Activated T-cell treated with anti-CD3 and anti-CD28 coated beads, Interleukin-2, amount 50 U/mL, for 24 hours (primary cell): ENCODE measurements around the gene CAMK1D.

Source experiments
- DNase-seq: peaks from one replicate; pipeline ENCODE4 v3.0.0-alpha.2; 2020
- H3K27ac Mint-ChIP-seq: 2 replicates; pipeline ENCODE4 v1.8.0; 2020; ENCODE audit warnings: mild to moderate bottlenecking, mixed read lengths
- H3K27me3 Mint-ChIP-seq: 2 replicates; pipeline ENCODE4 v1.8.0; 2020; ENCODE audit warnings: mixed read lengths
- H3K36me3 Mint-ChIP-seq: 2 replicates; pipeline ENCODE4 v1.8.0; 2020; ENCODE audit warnings: low read depth, mixed read lengths
- H3K4me1 Mint-ChIP-seq: 2 replicates; pipeline ENCODE4 v1.8.0; 2020; ENCODE audit warnings: low read depth, mixed read lengths
- H3K4me3 Mint-ChIP-seq: 2 replicates; pipeline ENCODE4 v1.8.0; 2020; ENCODE audit warnings: mild to moderate bottlenecking, moderate library complexity, mixed read lengths
- H3K9me3 Mint-ChIP-seq: 2 replicates; pipeline ENCODE4 v1.8.0; 2020; ENCODE audit warnings: mixed read lengths

Gene CAMK1D

GRCh38 chr10:12681252-12681651 lies 331.9 kb downstream of the CAMK1D start:
- DNase-seq, result no peak
- Mint-ChIP-seq H3K4me1 (peaks cover 9% of the 10 kb centered on the region), H3K9me3 (no peaks in the 10 kb centered on the region), H3K27ac (no peak overlapping the region), H3K27me3 (no peaks in the 10 kb centered on the region), H3K4me3 (no peak overlapping the region), H3K36me3 (peaks cover 7% of the 10 kb centered on the region)

- H3K4me3 Mint-ChIP-seq, result no peak overlapping the region
- peaks cover 1% of the 10 kb centered on the region for H3K36me3 Mint-ChIP-seq
- H3K9me3 Mint-ChIP-seq, result no peaks in the 10 kb centered on the region
- DNase-seq, result no peak
- peaks cover 9% of the 10 kb centered on the region for H3K4me1 Mint-ChIP-seq
- no peak overlapping the region for H3K27ac Mint-ChIP-seq
- H3K27me3 Mint-ChIP-seq, result no peaks in the 10 kb centered on the region
Observed at GRCh38 chr10:12684784-12685183, 335.4 kb downstream of the CAMK1D start.

- Mint-ChIP-seq H3K36me3 (no peaks in the 10 kb centered on the region), H3K27me3 (no peaks in the 10 kb centered on the region), H3K4me1 (peaks cover 11% of the 10 kb centered on the region), H3K4me3 (no peak overlapping the region), H3K27ac (peak overlapping the region; percentile 16), H3K9me3 (no peaks in the 10 kb centered on the region)
- DNase-seq, result no peak
Observed at GRCh38 chr10:12685261-12686058, 336.1 kb downstream of the CAMK1D start.

- no peak overlapping the region for H3K4me3 Mint-ChIP-seq
- peaks cover 5% of the 10 kb centered on the region for H3K4me1 Mint-ChIP-seq
- no peaks in the 10 kb centered on the region for H3K36me3 Mint-ChIP-seq
- no peak for DNase-seq
- no peaks in the 10 kb centered on the region for H3K27me3 Mint-ChIP-seq
- H3K27ac Mint-ChIP-seq, result no peak overlapping the region
- H3K9me3 Mint-ChIP-seq, result no peaks in the 10 kb centered on the region
Observed at GRCh38 chr10:12687996-12688395, 338.6 kb downstream of the CAMK1D start.

- DNase-seq, result no peak
- Mint-ChIP-seq H3K36me3 (no peaks in the 10 kb centered on the region), H3K27ac (no peak overlapping the region), H3K4me3 (no peak overlapping the region), H3K4me1 (peaks cover 5% of the 10 kb centered on the region), H3K9me3 (no peaks in the 10 kb centered on the region), H3K27me3 (no peaks in the 10 kb centered on the region)
Observed at GRCh38 chr10:12689893-12690292, 340.5 kb downstream of the CAMK1D start.

GRCh38 chr10:12690525-12691126 lies 341.3 kb downstream of the CAMK1D start:
- no peaks in the 10 kb centered on the region for H3K27me3 Mint-ChIP-seq
- no peaks in the 10 kb centered on the region for H3K36me3 Mint-ChIP-seq
- H3K4me1 Mint-ChIP-seq, result peaks cover 4% of the 10 kb centered on the region
- H3K27ac Mint-ChIP-seq, result peak overlapping the region; percentile 2
- no peak overlapping the region for H3K4me3 Mint-ChIP-seq
- no peak for DNase-seq
- no peaks in the 10 kb centered on the region for H3K9me3 Mint-ChIP-seq

- H3K36me3 Mint-ChIP-seq, result no peaks in the 10 kb centered on the region
- peaks cover 4% of the 10 kb centered on the region for H3K4me1 Mint-ChIP-seq
Observed at GRCh38 chr10:12691596-12691995, 342.2 kb downstream of the CAMK1D start.

GRCh38 chr10:12697764-12698163 lies 348.4 kb downstream of the CAMK1D start:
- Mint-ChIP-seq H3K27me3 (no peaks in the 10 kb centered on the region), H3K4me3 (no peak overlapping the region), H3K9me3 (no peaks in the 10 kb centered on the region), H3K36me3 (no peaks in the 10 kb centered on the region), H3K4me1 (peaks cover 27% of the 10 kb centered on the region), H3K27ac (no peak overlapping the region)
- DNase-seq, result no peak

More at GRCh38 chr10:12691596-12691995, 342.2 kb downstream of the CAMK1D start:
- no peak for DNase-seq
- Mint-ChIP-seq H3K27me3 (no peaks in the 10 kb centered on the region), H3K4me3 (no peak overlapping the region), H3K27ac (no peak overlapping the region), H3K9me3 (no peaks in the 10 kb centered on the region)

GRCh38 chr10:12699258-12699700 lies 349.9 kb downstream of the CAMK1D start:
- no peaks in the 10 kb centered on the region for H3K36me3 Mint-ChIP-seq
- no peak overlapping the region for H3K4me3 Mint-ChIP-seq
- no peaks in the 10 kb centered on the region for H3K27me3 Mint-ChIP-seq
- no peak for DNase-seq
- peak overlapping the region; percentile 85 for H3K27ac Mint-ChIP-seq
- H3K9me3 Mint-ChIP-seq, result no peaks in the 10 kb centered on the region
- peaks cover 40% of the 10 kb centered on the region for H3K4me1 Mint-ChIP-seq

GRCh38 chr10:12699781-12700556 lies 350.6 kb downstream of the CAMK1D start:
- Mint-ChIP-seq H3K27me3 (no peaks in the 10 kb centered on the region), H3K4me1 (peaks cover 45% of the 10 kb centered on the region), H3K36me3 (no peaks in the 10 kb centered on the region), H3K9me3 (no peaks in the 10 kb centered on the region), H3K4me3 (no peak overlapping the region), H3K27ac (peak overlapping the region; percentile 85)
- DNase-seq, result no peak

GRCh38 chr10:12700557-12700874 lies 351.2 kb downstream of the CAMK1D start:
- DNase-seq, result no peak
- Mint-ChIP-seq H3K36me3 (no peaks in the 10 kb centered on the region), H3K4me1 (peaks cover 46% of the 10 kb centered on the region), H3K27ac (peak overlapping the region; percentile 59), H3K9me3 (no peaks in the 10 kb centered on the region), H3K27me3 (no peaks in the 10 kb centered on the region), H3K4me3 (no peak overlapping the region)

GRCh38 chr10:12701696-12702095 lies 352.3 kb downstream of the CAMK1D start:
- peaks cover 54% of the 10 kb centered on the region for H3K4me1 Mint-ChIP-seq
- H3K27ac Mint-ChIP-seq, result no peak overlapping the region
- DNase-seq, result no peak
- H3K9me3 Mint-ChIP-seq, result no peaks in the 10 kb centered on the region
- H3K4me3 Mint-ChIP-seq, result no peak overlapping the region
- no peaks in the 10 kb centered on the region for H3K36me3 Mint-ChIP-seq
- H3K27me3 Mint-ChIP-seq, result no peaks in the 10 kb centered on the region

GRCh38 chr10:12702215-12702770 lies 352.9 kb downstream of the CAMK1D start:
- Mint-ChIP-seq H3K27me3 (no peaks in the 10 kb centered on the region), H3K4me3 (no peak overlapping the region), H3K9me3 (no peaks in the 10 kb centered on the region), H3K4me1 (peaks cover 60% of the 10 kb centered on the region), H3K27ac (no peak overlapping the region), H3K36me3 (no peaks in the 10 kb centered on the region)
- DNase-seq, result no peak

- Mint-ChIP-seq H3K27ac (peak overlapping the region; percentile 71), H3K4me3 (no peak overlapping the region), H3K36me3 (no peaks in the 10 kb centered on the region), H3K9me3 (no peaks in the 10 kb centered on the region), H3K27me3 (no peaks in the 10 kb centered on the region), H3K4me1 (peaks cover 68% of the 10 kb centered on the region)
- DNase-seq, result no peak
Observed at GRCh38 chr10:12703126-12703525, 353.8 kb downstream of the CAMK1D start.
